ENCODE measurements around the gene BLOC1S1. TPM values are rescaled to one million over a fixed set of nuclear protein-coding genes. Genes with fewer than 3 reads are reported as not detected.

The BLOC1S1 gene
- total RNA-seq, 1 donor: 59.4 TPM

- Histone ChIP-seq H3K9me3 (ENCODE audit: low read depth, low read length) (no peaks in the 10 kb centered on the region), H3K4me3 (ENCODE audit: insufficient read depth, low read length) (no peak overlapping the region), H3K27ac (ENCODE audit: low read depth, low read length) (no peak overlapping the region), H3K36me3 (ENCODE audit: insufficient read depth, low read length) (peaks cover 47% of the 10 kb centered on the region), H3K27me3 (ENCODE audit: insufficient read depth, low read length) (no peaks in the 10 kb centered on the region), H2AFZ (ENCODE audit: low read length) (no peak overlapping the region), H4K20me1 (ENCODE audit: insufficient read depth, low read length) (peaks cover 52% of the 10 kb centered on the region), H3K79me2 (ENCODE audit: insufficient read depth, low read length) (peaks cover 51% of the 10 kb centered on the region), H3K4me2 (ENCODE audit: insufficient read depth, low read length) (no peak overlapping the region), H3K4me1 (ENCODE audit: insufficient read depth, low read length) (peaks cover 72% of the 10 kb centered on the region)
- TF ChIP-seq CTCF (IDR thresholded peaks at IDR 0.05; ENCODE audit: extremely low read depth, low read depth, low read length): no peak
- DNase-seq (ENCODE audit: insufficient read length, low spot score, missing footprints): peak; percentile 47
Observed at GRCh38 chr12:55723516-55724225, 7.8 kb downstream of the BLOC1S1 start.

GRCh38 chr12:55724226-55724939 is 8.5 kb downstream of the BLOC1S1 start:
- Histone ChIP-seq H4K20me1 (ENCODE audit: insufficient read depth, low read length) (peaks cover 52% of the 10 kb centered on the region), H3K27ac (ENCODE audit: low read depth, low read length) (no peak overlapping the region), H3K9me3 (ENCODE audit: low read depth, low read length) (no peaks in the 10 kb centered on the region), H3K79me2 (ENCODE audit: insufficient read depth, low read length) (peaks cover 47% of the 10 kb centered on the region), H3K4me1 (ENCODE audit: insufficient read depth, low read length) (peaks cover 67% of the 10 kb centered on the region), H3K36me3 (ENCODE audit: insufficient read depth, low read length) (peaks cover 47% of the 10 kb centered on the region), H3K4me2 (ENCODE audit: insufficient read depth, low read length) (peak overlapping the region; percentile 88), H3K27me3 (ENCODE audit: insufficient read depth, low read length) (no peaks in the 10 kb centered on the region), H3K4me3 (ENCODE audit: insufficient read depth, low read length) (no peak overlapping the region), H2AFZ (ENCODE audit: low read length) (no peak overlapping the region)
- TF ChIP-seq CTCF (IDR thresholded peaks at IDR 0.05; ENCODE audit: extremely low read depth, low read depth, low read length): peak; percentile 80
- DNase-seq (ENCODE audit: insufficient read length, low spot score, missing footprints): peak; percentile 91

- peaks cover 61% of the 10 kb centered on the region for H3K4me1 ChIP-seq (ENCODE audit: insufficient read depth, low read length)
Observed at GRCh38 chr12:55724940-55725309, 9.1 kb downstream of the BLOC1S1 start.

More at GRCh38 chr12:55724940-55725309, 9.1 kb downstream of the BLOC1S1 start:
- Histone ChIP-seq H3K4me3 (ENCODE audit: insufficient read depth, low read length) (no peak overlapping the region), H4K20me1 (ENCODE audit: insufficient read depth, low read length) (peaks cover 52% of the 10 kb centered on the region), H3K4me2 (ENCODE audit: insufficient read depth, low read length) (peak overlapping the region; percentile 88), H2AFZ (ENCODE audit: low read length) (no peak overlapping the region), H3K9me3 (ENCODE audit: low read depth, low read length) (no peaks in the 10 kb centered on the region), H3K27me3 (ENCODE audit: insufficient read depth, low read length) (no peaks in the 10 kb centered on the region), H3K27ac (ENCODE audit: low read depth, low read length) (peak overlapping the region; percentile 24), H3K36me3 (ENCODE audit: insufficient read depth, low read length) (peaks cover 47% of the 10 kb centered on the region), H3K79me2 (ENCODE audit: insufficient read depth, low read length) (peaks cover 47% of the 10 kb centered on the region)
- no peak for TF ChIP-seq CTCF (IDR thresholded peaks at IDR 0.05; ENCODE audit: extremely low read depth, low read depth, low read length)
- DNase-seq (ENCODE audit: insufficient read length, low spot score, missing footprints): peak; percentile 31

Measured in osteoblast (primary cell).